GM19463 (cell line): Measurements from ENCODE around the gene ARHGEF19.

Source experiments
- ATAC-seq: cut with Tn5 transposase; IDR thresholded peaks from one replicate; pipeline ENCODE4 v1.9.1; 2021; ENCODE audit warnings: mild to moderate bottlenecking, moderate library complexity; ENCODE audit not compliant: unreplicated experiment

The ARHGEF19 gene

GRCh38 chr1:16184557-16185303 lies 27.7 kb downstream of the ARHGEF19 start:
- ATAC-seq = no peak

- no peak for ATAC-seq
These were observed 28.5 kb downstream of the ARHGEF19 start for GRCh38 chr1:16183765-16184556.

GRCh38 chr1:16183179-16183578 lies 29.3 kb downstream of the ARHGEF19 start:
- ATAC-seq = no peak

GRCh38 chr1:16181887-16182719 lies 30.3 kb downstream of the ARHGEF19 start:
- ATAC-seq = no peak

- ATAC-seq = no peak
These were observed 32.1 kb downstream of the ARHGEF19 start for GRCh38 chr1:16180291-16180824.

- no peak for ATAC-seq
These were observed 33.6 kb downstream of the ARHGEF19 start for GRCh38 chr1:16178596-16179497.

- ATAC-seq = no peak
These were observed 35.1 kb downstream of the ARHGEF19 start for GRCh38 chr1:16177306-16177705.

- ATAC-seq = no peak
These were observed 35.8 kb downstream of the ARHGEF19 start for GRCh38 chr1:16176653-16177052.

- ATAC-seq = no peak
These were observed 36.6 kb downstream of the ARHGEF19 start for GRCh38 chr1:16175610-16176553.

- no peak for ATAC-seq
These were observed 37.4 kb downstream of the ARHGEF19 start for GRCh38 chr1:16174886-16175598.

GRCh38 chr1:16174261-16174868 lies 38.1 kb downstream of the ARHGEF19 start:
- ATAC-seq = no peak

- no peak for ATAC-seq
These were observed 38.8 kb downstream of the ARHGEF19 start for GRCh38 chr1:16173447-16174260.

GRCh38 chr1:16172964-16173446 lies 39.4 kb downstream of the ARHGEF19 start:
- no peak for ATAC-seq

- no peak for ATAC-seq
These were observed 40.1 kb downstream of the ARHGEF19 start for GRCh38 chr1:16172218-16172830.

GRCh38 chr1:16171314-16172151 lies 40.9 kb downstream of the ARHGEF19 start:
- no peak for ATAC-seq

GRCh38 chr1:16170283-16170673 lies 42.2 kb downstream of the ARHGEF19 start:
- ATAC-seq = no peak
